Immature natural killer cell (primary cell): ENCODE data around the gene OR52E4. TPM values are rescaled to one million over a fixed set of nuclear protein-coding genes. Genes with fewer than 3 reads are reported as not detected.

Source experiments
- polyA plus RNA-seq, 3 donors: library from polyadenylated mRNA; unstranded; fragments of 300-500 nt; fragmentation: Illumina TruSeq; gene quantifications; one replicate each; pipeline ENCODE4 v1.2.3, GENCODE V29; 2021

Gene OR52E4
- polyA plus RNA-seq, 3 donors from 2014 or later, result not detected

Other genes with a start within 250 kb of the OR52E4 start
- 10 to 100 TPM in 2 of 3 donors, 1 to 10 TPM in 1; 8.9 to 19.8 (median 14.6) TPM for gene TRIM5, start 195.6 kb upstream of the OR52E4 start, polyA plus RNA-seq
- 100 to 1,000 TPM; 148 to 196 (median 166) TPM for gene TRIM22, start 190.8 kb upstream of the OR52E4 start, polyA plus RNA-seq
- under 1 TPM in 1 of 3 donors, not detected in 2; 0.28 TPM for gene OR56B1, start 144.2 kb upstream of the OR52E4 start, polyA plus RNA-seq
- gene OR52N4, start 126.4 kb upstream of the OR52E4 start, polyA plus RNA-seq, result not detected
- not detected for gene OR52N5, start 97.3 kb upstream of the OR52E4 start, polyA plus RNA-seq
- gene OR52N1, start 89.4 kb upstream of the OR52E4 start, polyA plus RNA-seq, result not detected
- gene OR52N2, start 71.7 kb upstream of the OR52E4 start, polyA plus RNA-seq, result not detected
- gene OR52E6, start 38.7 kb upstream of the OR52E4 start, polyA plus RNA-seq, result not detected
- not detected for gene OR52E8, start 22.9 kb upstream of the OR52E4 start, polyA plus RNA-seq
- gene OR52E5, start 12.6 kb downstream of the OR52E4 start, polyA plus RNA-seq, result not detected
- gene OR56A3, start 61.6 kb downstream of the OR52E4 start, polyA plus RNA-seq, result not detected
- gene OR56A5, start 87.9 kb downstream of the OR52E4 start, polyA plus RNA-seq, result not detected
- gene OR52L1, start 106.4 kb downstream of the OR52E4 start, polyA plus RNA-seq, result not detected
- not detected for gene OR56A4, start 126.3 kb downstream of the OR52E4 start, polyA plus RNA-seq
- not detected for gene OR56A1, start 150.1 kb downstream of the OR52E4 start, polyA plus RNA-seq
- under 1 TPM in 1 of 3 donors, not detected in 2; 0.18 TPM for gene OR56B4, start 227.1 kb downstream of the OR52E4 start, polyA plus RNA-seq